Heart left ventricle (tissue), 13 donors: ENCODE measurements around the gene TTC19.

Source experiments
- POLR2A ChIP-seq, 2 donors: fragments of 450-650 bp; IDR thresholded peaks; one replicate each; pipeline ENCODE4 v1.6.1; 2017; ENCODE audit warnings: antibody characterized with exemption in 2 of 2, mild to moderate bottlenecking in 2 of 2, moderate library complexity in 2 of 2
- TF ChIP-seq, protein P1 (sequence below), 12 donors: fragments of 200-600 bp; sonication (generic) in 4 of 12; IDR thresholded peaks; one replicate each; pipeline versions ENCODE4 v1.5.0 to v1.8.0; 2018 to 2022; ENCODE audit warnings: antibody characterized with exemption in 12 of 12, mild to moderate bottlenecking in 5 of 12
- donor health status: ischemic (EF 13 %, LVEDD 7.1; RV severe dilation, severe dysfunction).
- donor health status: DM: no; HTN: yes; CAD: no.
- donor health status: DM: no; HTN: no; CAD: no.
- donor health status: ischemic (EF 25% LVEDD 6.9; RV normal size, moderate dysfunction).
- donor health status: ischemic (EF 25% LVEDD 5.7; RV mildly dilated, moderate dysfunction).
- donor health status: ischemic (EF 35%, LVEDD 5.7; RV mildly dilated, moderate dysfunction).
- donor health status: nonischemic (EF 11% LVEDD 7.7; RV severe dilation, severe dysfunction).
- donor health status: DM: yes; HTN: yes; CAD: no.
- donor health status: PGD.
- donor health status: ischemic (EF 29% LVEDD 5.4; RV normal size, mild dysfunction).
- donor health status: nonischemic (EF 23%, LVEDD 6.1; RV moderate dilation, normal function).

- TF ChIP-seq, protein P1, sequence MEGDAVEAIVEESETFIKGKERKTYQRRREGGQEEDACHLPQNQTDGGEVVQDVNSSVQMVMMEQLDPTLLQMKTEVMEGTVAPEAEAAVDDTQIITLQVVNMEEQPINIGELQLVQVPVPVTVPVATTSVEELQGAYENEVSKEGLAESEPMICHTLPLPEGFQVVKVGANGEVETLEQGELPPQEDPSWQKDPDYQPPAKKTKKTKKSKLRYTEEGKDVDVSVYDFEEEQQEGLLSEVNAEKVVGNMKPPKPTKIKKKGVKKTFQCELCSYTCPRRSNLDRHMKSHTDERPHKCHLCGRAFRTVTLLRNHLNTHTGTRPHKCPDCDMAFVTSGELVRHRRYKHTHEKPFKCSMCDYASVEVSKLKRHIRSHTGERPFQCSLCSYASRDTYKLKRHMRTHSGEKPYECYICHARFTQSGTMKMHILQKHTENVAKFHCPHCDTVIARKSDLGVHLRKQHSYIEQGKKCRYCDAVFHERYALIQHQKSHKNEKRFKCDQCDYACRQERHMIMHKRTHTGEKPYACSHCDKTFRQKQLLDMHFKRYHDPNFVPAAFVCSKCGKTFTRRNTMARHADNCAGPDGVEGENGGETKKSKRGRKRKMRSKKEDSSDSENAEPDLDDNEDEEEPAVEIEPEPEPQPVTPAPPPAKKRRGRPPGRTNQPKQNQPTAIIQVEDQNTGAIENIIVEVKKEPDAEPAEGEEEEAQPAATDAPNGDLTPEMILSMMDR (IDR thresholded peaks at IDR 0.05), result no peak
- TF ChIP-seq POLR2A (IDR thresholded peaks at IDR 0.05), result no peak
Measured at GRCh38 chr17:15952048-15952532, 47.5 kb upstream of the TTC19 start.
